SK-N-SH treated with all-trans-retinoic acid at 6 μM for 48 hours (cell line): Measurements from ENCODE around the gene FOXO1.

ENCODE experiments used
- ATAC-seq: fragments of 200-7000 bp; cut with Tn5 transposase; 3 replicates; pipeline ENCODE4 v1.9.1; 2020; ENCODE audit warnings: mild to moderate bottlenecking, moderate library complexity
- ARNTL ChIP-seq: fragments of 450-650 bp; formaldehyde crosslinking; IDR thresholded peaks from 2 replicates; pipeline ENCODE4 v1.5.0; 2020; ENCODE audit warnings: low read depth, mild to moderate bottlenecking, moderate library complexity, borderline replicate concordance
- CSDC2 ChIP-seq: fragments of 250-450 bp; sonication (Bioruptor Pico); IDR thresholded peaks from 2 replicates; pipeline ENCODE4 v1.5.0; 2020; ENCODE audit warnings: mild to moderate bottlenecking, moderate library complexity
- ESRRG ChIP-seq: fragments of 250-450 bp; sonication (Bioruptor Pico); IDR thresholded peaks from 2 replicates; pipeline ENCODE4 v1.6.1; 2021; ENCODE audit warnings: mild to moderate bottlenecking
- ISL1 ChIP-seq: fragments of 250-450 bp; sonication (Bioruptor Pico); IDR thresholded peaks from 2 replicates; pipeline ENCODE4 v2.1.2; 2022; ENCODE audit warnings: mild to moderate bottlenecking, moderate library complexity
- OSR1 ChIP-seq: fragments of 250-450 bp; sonication (Bioruptor Pico); IDR thresholded peaks from 2 replicates; pipeline ENCODE4 v1.8.0; 2022; ENCODE audit warnings: moderate library complexity, mild to moderate bottlenecking, inconsistent platforms
- SNAI2 ChIP-seq: fragments of 250-450 bp; sonication (Bioruptor Pico); IDR thresholded peaks from 2 replicates; pipeline ENCODE4 v1.5.0; 2020; ENCODE audit warnings: mild to moderate bottlenecking, moderate library complexity
- TCF4 ChIP-seq: fragments of 250-450 bp; sonication (Bioruptor Pico); IDR thresholded peaks from 2 replicates; pipeline ENCODE4 v1.8.0; 2021; ENCODE audit warnings: mild to moderate bottlenecking, moderate library complexity, borderline replicate concordance
- TOX ChIP-seq: fragments of 250-450 bp; sonication (Bioruptor Pico); IDR thresholded peaks from 2 replicates; pipeline ENCODE4 v1.8.0; 2021; ENCODE audit warnings: mild to moderate bottlenecking, moderate library complexity, borderline replicate concordance
- ZC3H10 ChIP-seq: fragments of 250-450 bp; sonication (Bioruptor Pico); IDR thresholded peaks from 2 replicates; pipeline ENCODE4 v1.5.1; 2021; ENCODE audit warnings: mild to moderate bottlenecking, moderate library complexity
- ZFP3 ChIP-seq: fragments of 250-450 bp; sonication (Bioruptor Pico); IDR thresholded peaks from 2 replicates; pipeline ENCODE4 v1.5.0; 2020; ENCODE audit warnings: mild to moderate bottlenecking, moderate library complexity
- ZFP30 ChIP-seq: fragments of 450-650 bp; formaldehyde crosslinking; IDR thresholded peaks from 2 replicates; pipeline ENCODE4 v1.5.0; 2022; ENCODE audit warnings: mild to moderate bottlenecking, moderate library complexity
- ZNF565 ChIP-seq: fragments of 450-650 bp; formaldehyde crosslinking; conservative IDR thresholded peaks from 2 replicates; pipeline ENCODE4 v1.5.0; 2020; ENCODE audit warnings: low read depth, mild to moderate bottlenecking, moderate library complexity
- ZNF70 ChIP-seq: fragments of 450-650 bp; formaldehyde crosslinking; IDR thresholded peaks from 2 replicates; pipeline ENCODE4 v1.5.0; 2020; ENCODE audit warnings: mild to moderate bottlenecking, moderate library complexity
- ZNF8 ChIP-seq: fragments of 450-650 bp; formaldehyde crosslinking; IDR thresholded peaks from 2 replicates; pipeline ENCODE4 v1.5.0; 2020; ENCODE audit warnings: mild to moderate bottlenecking, moderate library complexity
- TF ChIP-seq, protein P1 (sequence below): fragments of 250-450 bp; sonication (Bioruptor Pico); IDR thresholded peaks from 2 replicates; pipeline ENCODE4 v1.5.1; 2020; ENCODE audit warnings: low read depth, mild to moderate bottlenecking, moderate library complexity
- TF ChIP-seq, protein P2 (sequence below): fragments of 250-450 bp; sonication (Bioruptor Pico); IDR thresholded peaks from 2 replicates; pipeline ENCODE4 v1.5.1; 2021; ENCODE audit warnings: mild to moderate bottlenecking, moderate library complexity
- TF ChIP-seq, protein P3 (sequence below): fragments of 250-450 bp; sonication (Bioruptor Pico); IDR thresholded peaks from 2 replicates; pipeline ENCODE4 v1.8.0; 2021; ENCODE audit warnings: low read depth, mild to moderate bottlenecking, moderate library complexity, borderline replicate concordance
- TF ChIP-seq, protein P4 (sequence below): fragments of 250-450 bp; sonication (Bioruptor Pico); IDR thresholded peaks from 2 replicates; pipeline ENCODE4 v1.5.0; 2020; ENCODE audit warnings: mild to moderate bottlenecking, moderate library complexity
- TF ChIP-seq, protein P5 (sequence below): fragments of 250-450 bp; sonication (Bioruptor Pico); IDR thresholded peaks from 2 replicates; pipeline ENCODE4 v1.8.0; 2020; ENCODE audit warnings: mild to moderate bottlenecking, moderate library complexity, borderline replicate concordance

FOXO1 gene

DNA sequence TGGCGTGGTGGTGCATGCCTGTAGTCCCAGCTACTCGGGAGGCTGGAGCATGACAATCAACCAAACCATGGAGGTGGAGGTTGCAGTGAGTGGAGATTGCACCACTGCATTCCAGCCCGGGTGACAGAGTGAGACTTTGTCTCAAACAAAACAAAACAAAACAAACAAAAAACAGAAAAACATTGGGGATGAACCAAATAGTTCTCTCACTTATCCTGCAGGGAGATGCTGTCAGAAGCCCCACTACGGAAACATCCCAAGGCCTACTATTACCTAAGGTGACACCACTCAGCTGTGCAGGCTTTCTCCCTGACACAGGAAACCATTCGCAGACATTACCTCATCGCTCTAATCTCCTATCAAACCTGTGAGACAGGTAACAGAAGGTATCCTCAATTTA lies 113.5 kb downstream of the FOXO1 start:
- TF ChIP-seq ZNF565 (CRISPR knock-in tag) = no peak
- TF ChIP-seq TCF4 (CRISPR knock-in tag) = no peak
- TF ChIP-seq ZC3H10 (CRISPR knock-in tag) = no peak
- TF ChIP-seq ZFP30 (CRISPR knock-in tag) = no peak
- TF ChIP-seq, protein P1, sequence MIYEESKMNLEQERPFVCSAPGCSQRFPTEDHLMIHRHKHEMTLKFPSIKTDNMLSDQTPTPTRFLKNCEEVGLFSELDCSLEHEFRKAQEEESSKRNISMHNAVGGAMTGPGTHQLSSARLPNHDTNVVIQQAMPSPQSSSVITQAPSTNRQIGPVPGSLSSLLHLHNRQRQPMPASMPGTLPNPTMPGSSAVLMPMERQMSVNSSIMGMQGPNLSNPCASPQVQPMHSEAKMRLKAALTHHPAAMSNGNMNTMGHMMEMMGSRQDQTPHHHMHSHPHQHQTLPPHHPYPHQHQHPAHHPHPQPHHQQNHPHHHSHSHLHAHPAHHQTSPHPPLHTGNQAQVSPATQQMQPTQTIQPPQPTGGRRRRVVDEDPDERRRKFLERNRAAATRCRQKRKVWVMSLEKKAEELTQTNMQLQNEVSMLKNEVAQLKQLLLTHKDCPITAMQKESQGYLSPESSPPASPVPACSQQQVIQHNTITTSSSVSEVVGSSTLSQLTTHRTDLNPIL = no peak
- TF ChIP-seq, protein P2, sequence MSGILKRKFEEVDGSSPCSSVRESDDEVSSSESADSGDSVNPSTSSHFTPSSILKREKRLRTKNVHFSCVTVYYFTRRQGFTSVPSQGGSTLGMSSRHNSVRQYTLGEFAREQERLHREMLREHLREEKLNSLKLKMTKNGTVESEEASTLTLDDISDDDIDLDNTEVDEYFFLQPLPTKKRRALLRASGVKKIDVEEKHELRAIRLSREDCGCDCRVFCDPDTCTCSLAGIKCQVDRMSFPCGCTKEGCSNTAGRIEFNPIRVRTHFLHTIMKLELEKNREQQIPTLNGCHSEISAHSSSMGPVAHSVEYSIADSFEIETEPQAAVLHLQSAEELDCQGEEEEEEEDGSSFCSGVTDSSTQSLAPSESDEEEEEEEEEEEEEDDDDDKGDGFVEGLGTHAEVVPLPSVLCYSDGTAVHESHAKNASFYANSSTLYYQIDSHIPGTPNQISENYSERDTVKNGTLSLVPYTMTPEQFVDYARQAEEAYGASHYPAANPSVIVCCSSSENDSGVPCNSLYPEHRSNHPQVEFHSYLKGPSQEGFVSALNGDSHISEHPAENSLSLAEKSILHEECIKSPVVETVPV = no peak
- TF ChIP-seq, protein P3, sequence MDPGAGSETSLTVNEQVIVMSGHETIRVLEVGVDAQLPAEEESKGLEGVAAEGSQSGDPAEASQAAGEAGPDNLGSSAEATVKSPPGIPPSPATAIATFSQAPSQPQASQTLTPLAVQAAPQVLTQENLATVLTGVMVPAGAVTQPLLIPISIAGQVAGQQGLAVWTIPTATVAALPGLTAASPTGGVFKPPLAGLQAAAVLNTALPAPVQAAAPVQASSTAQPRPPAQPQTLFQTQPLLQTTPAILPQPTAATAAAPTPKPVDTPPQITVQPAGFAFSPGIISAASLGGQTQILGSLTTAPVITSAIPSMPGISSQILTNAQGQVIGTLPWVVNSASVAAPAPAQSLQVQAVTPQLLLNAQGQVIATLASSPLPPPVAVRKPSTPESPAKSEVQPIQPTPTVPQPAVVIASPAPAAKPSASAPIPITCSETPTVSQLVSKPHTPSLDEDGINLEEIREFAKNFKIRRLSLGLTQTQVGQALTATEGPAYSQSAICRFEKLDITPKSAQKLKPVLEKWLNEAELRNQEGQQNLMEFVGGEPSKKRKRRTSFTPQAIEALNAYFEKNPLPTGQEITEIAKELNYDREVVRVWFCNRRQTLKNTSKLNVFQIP (CRISPR knock-in tag) = no peak
- TF ChIP-seq SNAI2 (CRISPR knock-in tag) = no peak
- no peak for TF ChIP-seq OSR1
- TF ChIP-seq, protein P4, sequence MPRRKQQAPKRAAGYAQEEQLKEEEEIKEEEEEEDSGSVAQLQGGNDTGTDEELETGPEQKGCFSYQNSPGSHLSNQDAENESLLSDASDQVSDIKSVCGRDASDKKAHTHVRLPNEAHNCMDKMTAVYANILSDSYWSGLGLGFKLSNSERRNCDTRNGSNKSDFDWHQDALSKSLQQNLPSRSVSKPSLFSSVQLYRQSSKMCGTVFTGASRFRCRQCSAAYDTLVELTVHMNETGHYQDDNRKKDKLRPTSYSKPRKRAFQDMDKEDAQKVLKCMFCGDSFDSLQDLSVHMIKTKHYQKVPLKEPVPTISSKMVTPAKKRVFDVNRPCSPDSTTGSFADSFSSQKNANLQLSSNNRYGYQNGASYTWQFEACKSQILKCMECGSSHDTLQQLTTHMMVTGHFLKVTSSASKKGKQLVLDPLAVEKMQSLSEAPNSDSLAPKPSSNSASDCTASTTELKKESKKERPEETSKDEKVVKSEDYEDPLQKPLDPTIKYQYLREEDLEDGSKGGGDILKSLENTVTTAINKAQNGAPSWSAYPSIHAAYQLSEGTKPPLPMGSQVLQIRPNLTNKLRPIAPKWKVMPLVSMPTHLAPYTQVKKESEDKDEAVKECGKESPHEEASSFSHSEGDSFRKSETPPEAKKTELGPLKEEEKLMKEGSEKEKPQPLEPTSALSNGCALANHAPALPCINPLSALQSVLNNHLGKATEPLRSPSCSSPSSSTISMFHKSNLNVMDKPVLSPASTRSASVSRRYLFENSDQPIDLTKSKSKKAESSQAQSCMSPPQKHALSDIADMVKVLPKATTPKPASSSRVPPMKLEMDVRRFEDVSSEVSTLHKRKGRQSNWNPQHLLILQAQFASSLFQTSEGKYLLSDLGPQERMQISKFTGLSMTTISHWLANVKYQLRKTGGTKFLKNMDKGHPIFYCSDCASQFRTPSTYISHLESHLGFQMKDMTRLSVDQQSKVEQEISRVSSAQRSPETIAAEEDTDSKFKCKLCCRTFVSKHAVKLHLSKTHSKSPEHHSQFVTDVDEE (CRISPR knock-in tag) = no peak
- TF ChIP-seq, protein P5, sequence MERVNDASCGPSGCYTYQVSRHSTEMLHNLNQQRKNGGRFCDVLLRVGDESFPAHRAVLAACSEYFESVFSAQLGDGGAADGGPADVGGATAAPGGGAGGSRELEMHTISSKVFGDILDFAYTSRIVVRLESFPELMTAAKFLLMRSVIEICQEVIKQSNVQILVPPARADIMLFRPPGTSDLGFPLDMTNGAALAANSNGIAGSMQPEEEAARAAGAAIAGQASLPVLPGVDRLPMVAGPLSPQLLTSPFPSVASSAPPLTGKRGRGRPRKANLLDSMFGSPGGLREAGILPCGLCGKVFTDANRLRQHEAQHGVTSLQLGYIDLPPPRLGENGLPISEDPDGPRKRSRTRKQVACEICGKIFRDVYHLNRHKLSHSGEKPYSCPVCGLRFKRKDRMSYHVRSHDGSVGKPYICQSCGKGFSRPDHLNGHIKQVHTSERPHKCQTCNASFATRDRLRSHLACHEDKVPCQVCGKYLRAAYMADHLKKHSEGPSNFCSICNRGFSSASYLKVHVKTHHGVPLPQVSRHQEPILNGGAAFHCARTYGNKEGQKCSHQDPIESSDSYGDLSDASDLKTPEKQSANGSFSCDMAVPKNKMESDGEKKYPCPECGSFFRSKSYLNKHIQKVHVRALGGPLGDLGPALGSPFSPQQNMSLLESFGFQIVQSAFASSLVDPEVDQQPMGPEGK (CRISPR knock-in tag) = no peak
- no peak for TF ChIP-seq ARNTL (CRISPR knock-in tag)
- no peak for TF ChIP-seq ZFP3
- no peak for TF ChIP-seq ISL1
- no peak for TF ChIP-seq ESRRG (CRISPR knock-in tag)
- TF ChIP-seq TOX (CRISPR knock-in tag) = no peak
- TF ChIP-seq ZNF8 (CRISPR knock-in tag) = no peak
- no peak for ATAC-seq

DNA sequence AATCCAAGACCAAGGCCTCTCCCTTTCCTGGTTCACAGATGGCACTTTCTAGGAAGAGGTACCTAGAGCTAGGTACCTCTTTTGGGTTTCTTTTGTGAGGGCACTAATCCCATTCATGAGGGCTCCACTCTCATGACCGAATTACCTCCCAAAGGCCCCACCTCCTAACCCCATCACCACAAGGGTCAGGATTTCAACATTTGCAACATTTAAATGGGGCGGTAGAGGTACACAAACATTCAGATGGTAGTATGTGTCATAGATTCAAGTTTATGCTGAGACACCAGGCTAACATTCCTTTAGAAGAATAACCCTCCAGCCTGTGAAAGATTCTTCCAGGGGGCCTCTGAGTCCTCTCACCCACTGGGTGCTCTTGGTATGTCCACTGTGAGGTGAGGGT lies 116.3 kb downstream of the FOXO1 start:
- no peak for ATAC-seq
- TF ChIP-seq ZNF565 (CRISPR knock-in tag) (no peak), ZNF70 (CRISPR knock-in tag) (no peak), CSDC2 (CRISPR knock-in tag) (no peak)
- TF ChIP-seq, protein P4 (CRISPR knock-in tag) = no peak
